HG03457 (cell line): ENCODE measurements around the gene PRR16.

Experiments used
- ATAC-seq: cut with Tn5 transposase; IDR thresholded peaks from one replicate; pipeline ENCODE4 v1.9.1; 2021; ENCODE audit warnings: moderate number of reproducible peaks; ENCODE audit not compliant: unreplicated experiment

PRR16 gene

DNA sequence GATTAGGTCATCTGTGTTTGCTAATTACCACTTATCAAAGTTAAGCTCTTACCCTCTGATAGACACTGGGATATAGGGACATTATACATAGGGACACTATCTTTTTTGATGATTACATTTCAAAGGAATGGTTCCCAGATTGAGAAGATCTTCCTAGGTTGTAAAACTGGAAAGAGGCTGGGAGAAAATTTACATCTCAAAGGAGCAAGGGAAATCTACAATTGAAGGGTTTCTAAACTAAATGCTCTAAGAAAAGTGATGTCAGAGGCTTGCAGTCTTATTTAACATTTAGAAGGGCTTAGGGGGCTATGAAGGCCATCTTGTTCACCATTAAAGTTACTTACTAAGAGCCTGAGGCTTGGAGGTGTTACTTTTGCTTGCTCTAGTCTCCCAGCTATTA is 242.8 kb downstream of the PRR16 start:
- no peak for ATAC-seq

DNA sequence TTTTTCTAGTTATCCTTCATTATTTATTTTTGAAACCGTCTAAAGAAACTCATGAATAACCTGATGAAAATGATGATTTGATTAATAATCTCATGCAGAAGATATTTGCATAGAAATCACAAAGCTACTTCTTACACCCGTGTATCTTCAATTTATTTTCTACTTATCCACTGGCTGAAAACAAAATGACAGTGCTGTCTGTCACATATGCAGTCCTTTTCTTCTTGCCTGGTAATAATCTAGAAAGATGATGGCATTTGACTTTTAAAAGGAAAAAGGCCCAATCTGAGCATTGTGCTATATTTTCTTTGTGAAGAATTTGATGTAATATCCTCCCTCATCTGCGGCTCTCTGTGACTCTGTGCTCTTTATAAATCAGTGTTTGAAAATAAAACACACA is 253.3 kb downstream of the PRR16 start:
- ATAC-seq = no peak

DNA sequence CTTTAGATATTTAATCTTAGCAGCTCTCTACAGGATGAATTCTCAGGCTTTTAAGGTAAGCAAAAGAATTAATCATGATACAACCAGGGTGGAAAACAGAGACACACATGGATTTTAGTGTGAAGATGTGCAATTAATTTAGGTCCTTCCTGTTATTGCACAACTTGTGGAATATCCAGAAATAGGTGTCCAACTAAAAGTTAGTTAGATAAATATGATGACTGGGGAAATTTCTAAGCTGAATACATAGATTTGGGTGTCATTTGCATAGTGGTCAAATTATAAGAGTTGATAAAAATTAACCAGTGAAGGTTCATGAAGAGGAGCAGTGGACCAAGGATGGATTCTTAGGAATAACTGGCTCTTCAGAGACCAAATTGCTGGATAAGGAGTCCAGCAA is 266.1 kb downstream of the PRR16 start:
- no peak for ATAC-seq

DNA sequence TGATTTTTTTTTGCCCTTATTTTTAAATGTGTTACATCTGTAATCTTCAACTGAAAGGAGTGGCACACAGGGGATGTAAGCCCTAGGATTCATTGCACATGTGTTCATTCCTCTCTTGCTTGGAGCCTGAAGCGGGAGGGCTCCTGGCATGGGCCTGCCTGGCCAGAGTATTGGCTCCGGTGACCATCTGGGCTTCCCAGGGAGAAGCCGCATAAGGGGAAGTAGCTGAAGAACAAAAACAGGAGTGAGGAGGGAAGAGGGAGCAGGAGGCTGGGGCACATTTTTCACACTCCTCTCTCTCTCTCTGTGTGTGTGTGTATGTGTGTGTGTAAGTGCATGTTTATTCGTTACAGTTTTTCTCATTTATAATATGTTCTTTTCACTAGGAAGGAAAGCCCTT is 269.9 kb downstream of the PRR16 start:
- no peak for ATAC-seq

DNA sequence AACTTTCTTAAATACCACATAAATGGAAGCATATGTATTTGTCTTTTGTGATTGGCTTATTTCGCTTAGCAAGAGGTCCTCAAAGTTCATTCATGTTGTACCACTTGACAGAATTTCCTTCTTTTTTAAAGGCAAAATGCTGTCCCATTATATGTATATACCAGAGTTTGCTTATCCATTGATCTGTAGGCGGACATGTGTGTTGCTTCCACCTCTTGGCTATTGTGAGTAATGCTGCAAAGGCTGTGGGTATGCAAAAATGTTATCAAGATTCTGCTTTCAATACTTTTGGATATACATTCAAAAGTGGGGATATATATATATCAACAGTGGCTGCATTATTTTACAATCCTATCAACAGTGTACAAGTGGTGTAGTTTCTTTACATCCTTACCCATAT is 271.0 kb downstream of the PRR16 start:
- no peak for ATAC-seq
